G401.6 (cell line): ENCODE data around the gene SOX6.

Experiments
- FAIRE-seq: peaks from 2 replicates; lab custom pipeline; 2012; peaks lifted over from hg19 to GRCh38; lab: Jason Lieb, UNC

SOX6 gene

DNA sequence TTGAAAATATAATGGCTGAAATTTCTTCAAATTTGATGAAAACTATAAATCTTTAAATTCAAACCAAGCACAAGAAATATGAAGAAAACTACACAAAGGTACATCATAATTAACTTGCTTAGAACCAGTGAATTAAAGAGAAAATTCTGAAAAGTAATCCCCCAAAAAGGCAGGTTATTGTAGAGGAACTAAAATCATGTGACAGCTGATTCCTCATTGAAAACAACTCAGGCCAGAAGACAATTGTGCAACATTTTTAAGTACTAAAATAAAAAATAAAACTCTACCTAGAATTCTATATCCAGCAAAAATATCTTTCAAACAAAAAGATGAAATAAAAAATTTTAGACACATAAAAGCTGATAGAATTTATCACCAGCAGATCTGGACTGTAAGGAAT lies 90.3 kb downstream of the SOX6 start:
- FAIRE-seq: no peak

DNA sequence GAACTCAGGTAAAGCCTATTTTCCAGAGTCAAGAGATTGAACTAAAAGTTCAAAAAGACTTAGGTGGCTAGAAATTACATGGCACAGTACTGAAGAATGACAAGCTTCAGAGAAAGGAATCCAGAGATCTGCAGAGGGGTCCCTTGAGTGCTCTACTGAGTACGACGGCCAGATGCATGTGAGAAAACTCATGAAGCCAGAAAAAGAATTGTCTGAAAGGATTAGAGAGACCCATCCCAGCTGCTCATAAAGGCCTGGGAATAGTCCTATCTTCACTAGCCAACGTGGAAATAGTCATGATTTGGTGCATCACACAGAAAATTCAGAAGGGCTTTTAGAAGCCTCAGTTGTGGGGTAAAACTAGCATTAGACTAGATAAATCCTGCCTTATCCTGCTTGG lies 91.3 kb downstream of the SOX6 start:
- FAIRE-seq: no peak

DNA sequence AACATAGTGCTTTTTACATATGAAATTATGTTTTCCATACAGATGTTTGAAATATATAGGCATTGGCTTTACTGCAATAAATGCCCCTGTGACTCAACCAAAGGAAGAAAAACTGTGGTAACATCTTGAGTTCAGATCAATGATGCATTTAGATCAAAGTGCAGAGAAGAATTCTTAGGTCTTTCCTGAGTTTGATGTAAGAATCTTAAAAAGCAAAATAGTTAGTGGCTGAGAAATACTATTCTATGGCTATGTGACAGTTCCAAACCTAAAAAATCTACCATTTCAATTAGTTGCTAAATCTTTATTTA lies 93.7 kb downstream of the SOX6 start:
- FAIRE-seq: no peak

DNA sequence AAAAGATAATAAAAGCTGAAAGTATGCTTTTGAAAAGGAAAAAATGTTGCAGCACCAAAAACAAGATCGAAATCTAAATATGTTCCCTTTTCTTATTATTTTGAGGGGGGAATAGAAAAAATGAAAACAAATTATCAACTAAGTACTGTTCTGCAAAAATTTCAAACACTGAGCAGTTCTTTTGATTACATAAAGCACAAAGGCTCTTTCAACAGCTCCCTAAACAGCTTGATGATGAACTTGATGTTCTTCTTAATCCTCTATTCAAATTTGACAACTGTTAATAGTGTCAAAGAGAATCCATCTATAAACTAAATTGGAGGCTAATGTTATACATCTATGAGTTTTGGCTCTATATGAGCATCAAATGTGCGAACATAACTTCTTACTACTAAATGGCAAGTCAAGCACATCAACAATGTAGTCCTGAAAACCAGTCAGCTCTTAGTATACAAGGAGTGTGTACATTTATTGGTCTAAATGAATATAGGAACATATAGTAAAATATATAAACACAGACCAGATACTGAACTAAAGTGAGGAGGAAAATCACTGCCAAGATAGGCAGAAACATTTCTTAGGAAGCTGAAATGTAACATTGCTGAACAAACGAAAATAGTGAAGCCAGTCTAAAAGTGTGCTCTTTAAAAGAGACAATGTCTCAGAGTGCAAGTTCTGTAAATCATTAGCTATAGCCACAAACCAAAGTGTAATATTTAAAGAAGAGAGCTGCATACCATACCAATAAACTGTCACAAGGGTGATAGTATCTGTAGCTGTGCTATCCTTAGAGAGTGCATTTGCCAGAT lies 94.3 kb downstream of the SOX6 start:
- FAIRE-seq: no peak

DNA sequence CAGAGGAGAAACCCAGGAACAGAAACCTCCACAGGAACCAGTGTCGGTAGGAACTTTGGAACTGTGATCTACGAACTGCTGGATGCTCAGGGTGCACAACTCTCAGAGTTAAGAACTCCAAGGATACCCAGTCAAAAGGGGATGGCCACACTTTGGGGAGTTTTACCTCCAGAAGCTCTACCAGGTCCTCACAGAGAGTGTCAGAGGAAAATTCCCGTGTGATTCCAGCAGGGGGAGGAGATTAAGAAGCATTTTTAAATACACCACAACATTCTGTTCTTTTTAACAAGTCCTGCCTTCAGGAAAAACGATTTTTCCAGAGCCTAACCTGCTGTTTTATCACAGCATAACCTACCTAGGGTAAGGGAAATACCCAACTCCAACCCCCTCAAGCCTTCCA lies 104.0 kb downstream of the SOX6 start:
- FAIRE-seq: no peak

DNA sequence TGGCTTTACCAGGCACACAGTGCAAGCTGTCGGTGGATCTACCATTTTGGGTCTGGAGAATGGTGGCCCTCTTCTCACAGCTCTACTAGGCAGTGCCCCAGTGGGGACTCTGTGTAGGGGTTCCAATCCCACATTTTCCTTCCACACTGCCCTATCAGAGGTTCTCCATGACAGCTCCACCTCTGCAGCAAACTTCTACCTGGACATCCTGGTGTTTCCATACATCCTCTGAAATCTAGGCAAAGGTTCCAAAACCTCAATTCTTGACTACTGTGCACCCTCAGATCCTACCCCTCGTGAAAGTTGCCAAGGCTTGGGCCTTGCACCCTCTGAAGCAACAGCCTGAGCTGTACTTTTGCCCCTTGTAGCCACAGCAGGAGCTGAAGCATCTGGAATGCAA lies 108.1 kb downstream of the SOX6 start:
- no peak for FAIRE-seq

DNA sequence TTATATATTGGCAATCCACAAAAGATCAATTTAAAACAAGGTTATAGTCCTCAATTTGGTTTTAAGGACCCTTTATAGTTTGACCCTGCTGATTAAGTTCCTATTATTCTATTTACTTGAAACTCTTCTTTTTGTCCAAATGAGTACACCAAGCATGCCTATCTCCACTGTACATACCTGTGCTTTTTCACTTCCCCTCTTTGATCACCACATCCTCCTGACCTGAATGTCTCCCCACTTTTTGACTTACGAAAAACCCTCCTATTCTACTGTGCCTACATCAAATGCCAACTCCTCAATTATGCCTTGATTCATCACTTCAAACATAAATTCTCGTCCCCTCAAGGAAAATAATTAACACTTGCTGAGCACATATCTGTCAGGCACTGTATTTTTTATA lies 113.5 kb downstream of the SOX6 start:
- FAIRE-seq: no peak

DNA sequence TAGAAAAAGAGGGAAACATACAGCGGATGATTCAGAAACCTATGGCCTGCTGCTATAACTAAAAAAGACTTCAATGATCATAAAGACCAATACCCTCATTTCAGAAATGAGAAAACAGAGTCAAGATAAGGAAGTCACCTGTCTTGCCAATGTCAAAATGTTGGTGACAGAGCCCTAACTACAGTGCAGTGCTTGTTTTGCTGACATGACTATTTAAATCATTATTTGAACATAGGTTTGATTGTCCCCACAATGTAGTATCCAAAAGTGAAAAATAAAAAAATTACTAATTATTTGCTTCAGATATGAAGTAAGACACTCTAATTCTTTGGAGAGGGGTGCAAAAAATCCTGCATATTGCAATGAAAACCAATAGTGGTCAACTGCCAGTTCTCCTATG lies 115.7 kb downstream of the SOX6 start:
- no peak for FAIRE-seq

DNA sequence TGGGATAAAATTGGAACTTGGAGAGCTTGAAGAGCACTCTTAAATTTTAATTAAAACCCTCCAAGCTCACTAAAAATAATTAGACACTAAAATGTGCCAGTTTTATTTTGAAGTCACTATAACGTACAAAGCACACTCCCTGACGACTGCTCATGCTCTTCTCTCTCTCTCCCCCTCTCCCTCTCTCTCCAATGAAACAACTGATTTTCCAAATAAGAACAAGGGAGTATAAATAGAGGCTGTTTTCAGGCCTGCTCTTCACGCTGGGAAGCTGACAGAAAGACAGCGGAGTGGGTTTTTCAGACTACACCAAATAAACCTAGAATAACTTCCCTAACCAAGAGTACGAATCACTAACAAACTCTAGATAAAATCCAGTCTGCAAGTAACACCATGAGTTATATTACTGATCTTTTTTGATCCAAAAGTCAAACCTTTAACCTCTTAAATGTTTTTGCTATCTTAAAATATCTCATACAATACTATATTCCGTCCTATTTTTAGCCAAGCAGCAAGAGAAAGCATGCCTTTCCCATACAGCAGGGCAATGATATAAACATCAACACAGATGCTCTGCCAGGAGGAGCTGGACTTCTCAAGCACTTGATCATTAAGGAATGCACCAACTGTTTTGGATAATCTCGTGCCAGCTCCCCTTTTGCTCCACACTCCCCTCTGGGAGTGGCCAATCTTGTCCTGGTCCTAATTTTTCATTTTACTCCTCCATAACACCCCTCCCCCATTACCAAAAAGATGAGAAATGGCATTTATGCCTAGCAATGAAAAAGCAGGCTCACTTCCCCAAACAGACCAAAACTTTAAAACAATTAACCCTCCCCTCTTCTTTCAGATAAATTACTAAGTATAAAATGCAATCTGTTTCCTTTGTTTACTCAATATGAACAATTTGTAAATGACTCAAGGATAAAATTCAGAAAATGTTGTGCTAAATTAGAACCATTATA lies 116.9 kb downstream of the SOX6 start:
- FAIRE-seq: no peak

DNA sequence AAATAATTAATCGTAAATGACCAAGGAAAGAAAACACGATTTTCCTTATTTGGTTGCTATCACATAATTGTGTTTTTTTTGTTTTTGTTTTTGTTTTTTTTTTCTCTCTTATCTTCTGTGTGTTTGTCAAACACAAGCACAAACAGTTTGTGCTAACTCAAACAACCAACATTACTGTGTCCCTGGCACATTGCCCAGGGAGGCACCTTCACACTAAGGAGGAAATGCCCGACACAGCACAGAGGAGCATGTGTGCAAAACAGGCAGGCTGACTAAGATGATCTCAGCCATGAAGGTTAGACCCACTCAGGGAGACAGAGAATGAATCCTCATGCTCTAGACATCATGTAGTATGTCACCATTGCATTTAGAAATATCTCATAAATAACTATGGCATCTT lies 130.1 kb downstream of the SOX6 start:
- FAIRE-seq: no peak

DNA sequence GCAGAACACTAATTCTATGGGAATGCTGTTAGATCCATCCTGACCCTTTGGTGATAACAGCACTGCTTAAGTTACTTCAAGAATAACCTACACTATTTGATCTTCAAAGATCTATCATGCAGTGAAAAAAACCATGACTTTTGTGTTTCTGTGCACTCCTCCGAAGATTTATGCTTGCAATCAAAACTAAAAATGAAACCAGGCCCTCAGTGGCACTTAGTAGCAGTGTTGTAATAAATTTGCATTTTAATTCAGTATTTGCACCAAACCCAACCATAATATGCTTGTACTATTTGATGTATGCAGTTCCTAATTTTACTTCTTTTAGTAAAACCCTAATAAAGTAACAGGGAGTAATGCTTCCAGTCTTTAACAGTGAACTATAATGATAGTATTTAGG lies 130.7 kb downstream of the SOX6 start:
- FAIRE-seq: no peak

DNA sequence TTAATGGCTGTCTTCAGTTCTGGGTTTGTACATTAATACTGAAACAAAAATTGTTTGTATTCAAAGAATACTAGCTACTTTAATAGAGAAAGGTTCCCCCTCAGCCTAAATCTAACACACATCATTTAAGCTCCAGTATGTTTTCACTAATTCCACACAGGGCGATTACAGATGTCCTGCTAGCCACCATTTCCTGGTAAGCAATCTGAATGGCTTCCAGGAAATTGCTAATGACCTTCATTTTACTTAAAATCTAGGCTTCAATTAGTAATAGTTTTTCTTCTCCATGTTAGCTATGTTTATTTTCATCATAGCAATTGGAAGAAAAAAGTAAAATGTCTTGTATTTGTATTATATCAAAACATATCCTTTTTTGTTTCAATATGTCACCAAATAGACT lies 132.8 kb downstream of the SOX6 start:
- no peak for FAIRE-seq

DNA sequence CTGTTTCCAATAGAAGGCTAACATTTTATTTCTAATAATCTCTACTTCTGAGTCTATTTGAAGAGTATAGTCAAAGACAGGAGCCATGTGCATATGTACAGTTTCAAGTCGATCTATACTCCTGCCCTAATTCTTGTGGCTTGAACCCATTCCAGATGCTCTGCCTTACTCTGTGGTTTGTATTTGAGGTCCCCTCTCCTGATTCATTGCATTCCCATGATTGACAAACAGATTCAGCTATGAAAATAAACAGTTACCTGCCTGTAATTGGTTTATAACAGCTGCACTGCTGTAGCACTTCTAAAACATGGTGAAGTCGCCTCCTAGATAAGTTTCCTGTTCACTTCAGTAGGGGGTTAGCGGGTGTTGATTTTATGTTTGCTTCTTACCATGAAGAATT lies 138.7 kb downstream of the SOX6 start:
- no peak for FAIRE-seq

DNA sequence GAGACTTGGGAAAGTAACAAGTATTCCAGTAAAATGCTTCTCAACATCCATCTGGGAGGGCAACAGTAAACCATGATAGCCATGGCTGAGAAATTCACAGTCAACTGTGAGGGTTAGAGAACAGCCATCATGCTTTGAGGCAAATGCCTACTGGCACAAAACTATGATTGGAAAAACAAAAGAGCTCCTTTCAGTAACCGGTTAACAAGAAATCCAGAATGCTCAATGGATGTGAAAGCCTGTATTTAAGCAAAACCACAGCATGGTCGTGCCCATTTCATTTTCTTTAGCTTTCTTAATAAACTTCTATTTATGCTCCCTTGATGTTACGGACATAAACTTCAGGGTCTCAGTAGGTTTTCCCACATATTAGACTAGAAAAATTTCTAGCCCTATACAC lies 139.5 kb downstream of the SOX6 start:
- no peak for FAIRE-seq

DNA sequence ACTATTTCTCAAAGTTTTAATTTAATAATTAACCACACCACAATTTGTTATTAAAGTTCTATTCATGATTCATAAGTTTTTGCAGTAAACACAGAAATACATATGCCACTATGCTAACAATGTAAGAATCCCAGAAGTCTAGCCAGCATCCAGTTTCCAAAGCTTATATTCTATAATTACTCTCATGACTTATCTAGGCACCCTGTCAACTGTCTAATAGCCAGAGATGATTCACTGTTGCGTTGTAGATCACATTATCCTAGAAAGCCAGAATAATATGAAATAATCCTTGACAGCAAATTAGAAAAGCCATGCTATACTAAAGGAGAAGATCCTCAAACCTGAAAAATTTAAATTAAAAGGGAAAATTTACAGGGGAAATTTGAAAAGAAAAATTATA lies 141.0 kb downstream of the SOX6 start:
- no peak for FAIRE-seq

DNA sequence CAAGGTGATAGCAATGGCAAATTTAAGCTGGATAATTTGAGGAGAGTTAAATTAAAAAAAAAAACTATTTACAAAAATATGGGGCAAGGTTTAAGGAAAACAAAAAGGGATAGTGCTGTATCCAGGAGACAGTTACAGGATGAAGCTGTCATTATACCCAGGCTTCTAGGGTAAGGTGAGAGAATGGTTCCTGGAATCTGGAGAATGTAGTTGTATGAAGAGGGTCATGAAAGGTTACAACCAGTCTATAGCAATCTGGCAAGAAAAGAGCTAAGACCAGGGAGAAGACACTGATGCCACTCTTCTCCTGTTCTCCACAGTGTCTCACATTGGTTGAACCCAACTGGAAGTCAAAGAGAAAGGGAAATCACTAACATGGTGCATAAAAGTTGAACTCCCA lies 144.9 kb downstream of the SOX6 start:
- no peak for FAIRE-seq

DNA sequence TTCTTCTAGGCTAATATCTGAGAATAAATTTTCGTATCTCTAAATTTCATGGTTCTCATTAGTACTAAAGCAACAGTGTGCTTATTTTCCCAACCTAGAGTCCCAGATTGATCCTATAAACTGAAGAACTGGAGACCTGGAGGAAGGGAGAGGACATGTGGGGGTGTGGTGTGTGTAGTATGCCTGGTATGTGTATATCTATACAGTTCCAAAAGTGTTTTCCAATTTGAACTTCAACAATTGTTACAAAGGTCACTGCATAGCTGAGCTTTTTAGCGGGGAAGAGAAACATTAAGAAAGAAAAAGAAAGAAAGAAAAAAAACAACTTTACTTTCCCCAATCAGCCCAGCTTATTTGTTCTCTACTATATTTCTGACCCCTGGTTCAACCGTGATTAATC lies 152.1 kb downstream of the SOX6 start:
- no peak for FAIRE-seq

DNA sequence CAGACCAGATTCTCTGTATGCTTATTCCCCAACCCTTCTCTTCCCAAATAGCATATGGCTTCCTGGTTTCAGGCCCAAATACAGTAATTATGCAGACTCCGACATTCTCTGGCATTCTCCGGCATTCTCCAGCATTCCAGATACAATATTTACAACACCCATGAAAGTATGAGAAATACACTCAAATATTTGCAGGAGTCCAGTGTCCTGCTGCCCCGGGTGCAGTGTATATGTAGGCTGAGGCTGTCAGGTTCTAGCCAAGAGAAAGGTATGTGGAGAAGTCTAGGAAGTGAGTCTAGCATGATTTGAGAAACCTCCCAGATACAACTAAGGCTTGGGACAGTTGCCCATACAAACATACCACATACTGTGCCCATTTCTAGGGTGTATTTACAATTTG lies 160.7 kb downstream of the SOX6 start:
- FAIRE-seq: no peak

DNA sequence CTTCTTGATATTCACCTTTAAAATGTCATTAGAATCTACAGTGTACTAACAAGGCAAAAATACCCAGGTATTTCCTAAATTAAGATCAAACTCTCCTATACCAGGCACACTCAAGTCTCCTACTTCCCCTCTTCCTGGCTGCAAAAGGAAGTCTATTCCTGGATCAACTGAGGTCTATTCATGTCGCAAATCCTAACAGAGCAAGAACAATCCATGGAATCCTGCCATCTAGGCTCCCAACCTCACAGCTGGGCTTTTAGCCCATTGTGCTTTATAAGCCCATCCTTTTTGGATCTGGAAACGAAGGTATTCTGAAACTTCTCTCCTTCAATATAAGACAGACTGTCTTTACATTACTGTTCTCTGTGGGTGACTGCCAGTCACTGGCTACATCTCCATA lies 161.8 kb downstream of the SOX6 start:
- no peak for FAIRE-seq

DNA sequence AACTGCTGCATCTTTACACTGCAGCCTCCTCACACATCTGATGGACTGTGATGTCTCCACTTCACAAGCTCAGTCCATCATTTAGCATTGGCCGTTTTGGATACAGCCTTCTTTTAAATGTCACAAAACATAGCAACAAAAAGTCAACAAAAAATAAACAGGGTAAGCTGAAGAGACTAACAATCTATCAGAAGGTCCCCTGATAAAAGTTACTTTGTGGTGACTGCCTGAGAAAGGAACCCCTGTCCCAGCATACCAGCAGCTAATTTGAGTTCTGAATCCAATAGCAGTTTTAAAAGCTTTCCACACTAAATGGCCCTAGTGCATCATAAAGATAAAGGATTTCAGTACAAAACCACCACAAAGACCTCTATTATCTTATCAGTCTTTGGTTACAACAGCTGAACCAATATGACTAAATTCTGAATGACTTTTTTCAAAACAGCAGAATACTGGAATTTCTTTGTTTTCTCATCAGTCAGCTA lies 162.4 kb downstream of the SOX6 start:
- no peak for FAIRE-seq

DNA sequence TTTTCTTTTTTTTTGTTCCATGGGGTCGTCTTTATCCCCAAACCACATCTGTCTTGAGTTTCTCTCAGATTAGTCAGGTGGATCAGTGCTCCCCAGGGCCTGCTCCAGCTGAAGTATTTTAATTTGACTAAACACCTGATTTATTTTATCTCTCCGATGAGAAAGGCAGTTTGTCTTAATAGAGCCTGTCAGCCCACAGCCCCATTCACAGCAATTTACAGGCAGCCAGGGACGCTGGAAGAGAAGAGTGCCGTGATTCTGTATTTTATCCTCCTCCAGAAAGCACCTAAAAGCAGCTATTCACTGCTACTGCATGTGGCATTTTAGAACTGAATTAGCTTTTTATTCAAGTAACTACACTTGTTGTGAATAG lies 164.5 kb downstream of the SOX6 start:
- no peak for FAIRE-seq

DNA sequence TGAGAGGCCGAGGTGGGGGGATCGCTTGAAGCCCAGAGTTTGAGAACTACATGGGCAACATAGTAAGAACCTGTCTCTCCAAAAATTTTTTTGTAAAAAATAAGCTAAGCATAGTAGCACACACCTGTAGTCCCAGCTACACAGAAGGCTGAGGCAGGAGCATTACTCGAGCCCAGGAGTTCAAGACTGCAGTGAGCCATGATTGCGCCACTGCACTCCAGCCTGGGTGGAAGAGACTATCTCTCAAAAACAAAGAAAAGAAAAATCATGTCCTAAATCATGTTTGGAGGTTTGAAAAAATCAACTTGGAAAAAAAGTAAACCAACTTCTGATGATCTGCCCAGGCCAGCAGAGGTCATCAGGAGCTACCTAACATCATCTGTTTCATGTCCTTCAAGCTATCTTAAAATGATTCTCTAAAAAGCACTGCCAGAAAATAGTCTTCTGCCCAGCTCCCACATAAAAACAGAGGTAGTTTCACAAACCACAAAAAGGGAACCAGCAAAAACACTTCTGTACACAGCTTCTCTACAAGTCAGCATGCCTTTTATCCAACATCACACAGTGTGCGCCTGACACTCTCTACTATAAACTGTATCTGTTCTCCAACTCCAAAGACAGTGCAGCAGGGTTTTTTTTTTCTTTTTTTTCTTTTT lies 165.0 kb downstream of the SOX6 start:
- no peak for FAIRE-seq

DNA sequence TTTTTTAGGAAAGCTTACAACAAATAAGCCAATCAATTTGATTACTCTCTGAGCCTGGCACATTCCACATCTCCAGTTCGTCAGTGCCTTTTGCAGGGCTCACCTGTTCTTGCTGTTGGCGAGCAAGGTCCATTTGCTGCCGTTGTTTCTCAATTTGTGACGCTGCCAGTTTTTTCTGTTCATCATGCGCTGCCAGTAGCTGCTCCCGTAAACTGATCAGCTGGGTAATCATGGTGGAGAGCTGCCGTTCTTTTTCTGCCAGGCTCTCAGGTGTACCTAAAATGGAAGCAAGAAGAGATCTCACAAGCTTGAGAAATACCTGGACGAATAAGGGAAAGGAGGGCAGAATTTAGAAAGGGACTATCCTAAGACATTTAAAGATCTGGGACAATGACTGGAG lies 169.7 kb downstream of the SOX6 start:
- no peak for FAIRE-seq
